GM12801 (cell line): ENCODE results near the gene MGAT5.

Source experiments
- TF ChIP-seq, protein P1 (sequence below): IDR thresholded peaks from one replicate; pipeline ENCODE4 v1.5.1; 2011; ENCODE audit warnings: control low read depth; ENCODE audit not compliant: insufficient read length; ENCODE audit errors: extremely low read depth

Gene MGAT5

GRCh38 chr2:134287323-134287722, 33.5 kb downstream of the MGAT5 start:
- TF ChIP-seq, protein P1, sequence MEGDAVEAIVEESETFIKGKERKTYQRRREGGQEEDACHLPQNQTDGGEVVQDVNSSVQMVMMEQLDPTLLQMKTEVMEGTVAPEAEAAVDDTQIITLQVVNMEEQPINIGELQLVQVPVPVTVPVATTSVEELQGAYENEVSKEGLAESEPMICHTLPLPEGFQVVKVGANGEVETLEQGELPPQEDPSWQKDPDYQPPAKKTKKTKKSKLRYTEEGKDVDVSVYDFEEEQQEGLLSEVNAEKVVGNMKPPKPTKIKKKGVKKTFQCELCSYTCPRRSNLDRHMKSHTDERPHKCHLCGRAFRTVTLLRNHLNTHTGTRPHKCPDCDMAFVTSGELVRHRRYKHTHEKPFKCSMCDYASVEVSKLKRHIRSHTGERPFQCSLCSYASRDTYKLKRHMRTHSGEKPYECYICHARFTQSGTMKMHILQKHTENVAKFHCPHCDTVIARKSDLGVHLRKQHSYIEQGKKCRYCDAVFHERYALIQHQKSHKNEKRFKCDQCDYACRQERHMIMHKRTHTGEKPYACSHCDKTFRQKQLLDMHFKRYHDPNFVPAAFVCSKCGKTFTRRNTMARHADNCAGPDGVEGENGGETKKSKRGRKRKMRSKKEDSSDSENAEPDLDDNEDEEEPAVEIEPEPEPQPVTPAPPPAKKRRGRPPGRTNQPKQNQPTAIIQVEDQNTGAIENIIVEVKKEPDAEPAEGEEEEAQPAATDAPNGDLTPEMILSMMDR = no peak

DNA sequence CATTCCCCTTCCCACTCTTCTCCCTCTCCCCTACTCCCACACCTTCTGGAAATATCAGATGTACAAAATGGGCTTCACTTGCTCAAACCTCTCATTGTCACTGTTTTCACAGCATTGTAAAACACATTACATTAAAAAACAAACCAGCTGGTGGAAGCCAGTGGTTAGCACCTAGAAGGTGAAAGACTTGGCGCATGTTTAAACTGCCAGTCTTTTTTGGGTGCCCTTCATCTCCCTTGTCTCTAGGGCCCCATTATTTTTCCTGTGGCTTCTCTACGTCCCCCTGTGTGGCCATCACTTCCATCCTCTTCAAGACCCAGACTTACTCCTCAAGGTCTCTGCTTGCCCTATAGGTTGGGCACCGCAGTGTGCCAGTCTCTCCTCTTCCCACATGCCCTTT, 34.9 kb downstream of the MGAT5 start:
- TF ChIP-seq, protein P1 = no peak

GRCh38 chr2:134289225-134289624, 35.4 kb downstream of the MGAT5 start:
- TF ChIP-seq, protein P1 = no peak

GRCh38 chr2:134290358-134290757, 36.5 kb downstream of the MGAT5 start:
- TF ChIP-seq, protein P1 = no peak

GRCh38 chr2:134292514-134292913, 38.6 kb downstream of the MGAT5 start:
- TF ChIP-seq, protein P1 = no peak

DNA sequence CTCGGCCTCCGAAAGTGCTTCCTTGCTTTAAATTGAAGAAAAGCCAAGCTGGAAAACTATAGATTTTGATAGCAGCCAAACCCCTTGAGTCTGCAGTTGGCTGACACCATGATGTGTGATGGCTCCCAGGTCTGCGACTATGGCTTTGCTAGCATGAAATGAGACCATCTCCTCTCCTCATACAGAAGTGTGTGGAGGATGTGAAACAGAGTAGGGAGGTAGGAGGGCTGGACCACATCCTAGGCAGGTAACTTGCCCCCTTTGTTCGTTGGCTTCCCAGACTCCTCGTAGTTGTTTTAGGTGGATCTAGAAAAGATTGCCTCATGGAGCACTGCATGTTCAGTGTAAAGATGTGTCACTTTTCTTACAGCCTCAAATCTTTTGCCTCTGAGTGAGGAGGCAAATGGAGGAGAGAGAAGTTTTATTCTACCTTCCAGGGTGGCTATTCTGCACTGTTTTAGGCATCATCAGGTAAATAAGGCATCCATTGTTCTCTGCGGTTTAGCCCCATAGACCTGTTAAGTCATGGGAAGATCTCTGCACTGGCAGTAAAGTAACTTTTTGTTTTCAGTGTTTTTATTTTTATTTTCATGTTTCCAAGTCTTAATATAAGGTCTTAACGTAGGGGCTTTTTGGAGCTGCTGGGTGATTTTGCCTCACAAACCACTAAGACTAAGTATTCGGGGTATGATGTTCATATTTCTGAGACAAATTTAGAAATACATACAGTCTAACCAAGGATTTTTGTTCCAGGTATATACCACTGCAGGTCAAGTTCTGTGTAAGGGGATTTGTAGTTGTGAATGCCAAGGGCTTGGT, 40.1 kb downstream of the MGAT5 start:
- TF ChIP-seq, protein P1 = no peak

DNA sequence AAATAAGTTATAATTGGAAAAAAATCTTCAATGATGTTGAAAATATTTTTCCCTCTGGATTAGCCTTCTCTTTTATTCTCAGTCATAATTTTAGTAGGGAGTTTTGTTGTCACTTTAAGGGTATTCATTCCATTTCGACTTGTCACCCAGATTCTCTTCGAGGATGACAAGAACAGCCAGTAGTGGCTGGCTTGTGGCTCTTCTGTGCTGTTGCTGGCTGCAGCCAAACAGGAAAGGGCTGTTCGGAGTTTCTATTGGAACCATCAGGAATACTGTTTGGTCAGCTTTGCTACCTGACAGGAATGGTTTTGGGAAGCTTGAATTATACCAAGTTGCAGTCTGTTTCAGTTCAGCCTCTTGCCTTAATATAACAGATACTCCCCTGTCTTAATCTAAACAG, 41.6 kb downstream of the MGAT5 start:
- TF ChIP-seq, protein P1 = no peak
